ENCODE results near the gene KLF16.

The KLF16 gene

DNA sequence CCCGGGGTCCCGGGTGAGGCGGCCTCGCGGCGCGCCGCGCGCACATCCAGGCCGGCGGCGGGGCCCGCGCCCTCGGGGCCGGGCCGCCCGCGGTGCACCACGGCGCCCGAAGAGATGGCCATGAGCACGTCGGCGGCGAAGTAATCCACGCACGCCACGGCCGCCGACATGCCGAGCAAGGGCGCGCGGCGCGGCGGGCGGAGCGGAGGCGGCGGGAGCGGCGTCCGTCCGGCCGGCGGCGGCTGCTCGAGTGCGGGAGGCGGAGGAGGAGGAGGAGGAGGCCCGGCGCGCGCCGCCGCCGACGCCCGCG lies at the start of gene KLF16:
TSS of gene KLF16 (minus strand) at position 252 of the 310 bp plus-strand sequence. CDS start at position 170, 82 bp downstream.
- H3K9me3 Mint-ChIP-seq, result no peaks in the 10 kb centered on the region
- no peaks in the 10 kb centered on the region for H3K27me3 Mint-ChIP-seq

DNA sequence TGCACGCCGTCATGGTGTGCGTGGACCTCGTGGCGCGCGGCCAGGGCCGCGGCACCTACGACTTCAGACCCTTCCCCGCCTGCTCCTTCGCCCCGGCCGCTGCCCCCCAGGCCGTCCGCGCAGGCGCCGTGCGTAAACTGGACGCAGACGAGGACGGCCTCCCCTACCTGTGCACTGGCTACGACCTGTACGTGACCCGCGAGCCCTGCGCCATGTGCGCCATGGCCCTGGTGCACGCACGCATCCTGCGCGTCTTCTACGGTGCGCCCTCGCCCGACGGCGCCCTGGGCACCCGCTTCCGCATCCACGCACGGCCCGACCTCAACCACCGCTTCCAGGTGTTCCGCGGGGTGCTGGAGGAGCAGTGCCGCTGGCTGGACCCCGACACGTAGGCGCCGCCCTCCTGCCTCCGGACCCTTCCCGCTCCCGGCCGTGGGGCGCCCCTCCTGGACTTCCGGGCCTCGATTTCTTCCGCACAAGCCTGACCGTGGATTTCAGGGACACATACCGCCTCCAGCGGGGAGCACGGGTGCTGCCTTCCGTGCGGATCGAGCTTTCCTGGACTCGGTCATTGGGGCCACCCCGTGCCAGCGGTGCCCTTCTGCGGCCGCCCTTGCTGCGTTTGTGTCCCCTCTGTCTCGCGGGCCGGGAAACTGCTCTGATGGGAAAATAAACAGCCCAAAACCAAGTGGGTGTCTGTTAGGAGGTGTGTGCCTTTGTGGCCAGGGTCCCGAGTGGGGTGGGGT lies 49.6 kb upstream of the KLF16 start:
- no peak for ATAC-seq
- H3K4me1 Mint-ChIP-seq, result peaks cover 26% of the 10 kb centered on the region
- H3K9me3 Mint-ChIP-seq, result no peaks in the 10 kb centered on the region
- H3K27me3 Mint-ChIP-seq, result no peaks in the 10 kb centered on the region
- no peak overlapping the region for H3K4me3 Mint-ChIP-seq
- H3K36me3 Mint-ChIP-seq, result peaks cover 21% of the 10 kb centered on the region
- no peak overlapping the region for H3K27ac Mint-ChIP-seq

More for the DNA sequence above, at the start of gene KLF16:
- Mint-ChIP-seq H3K4me3 (peak within 1 kb of the TSS; percentile 95), H3K4me1 (peaks cover 55% of the 10 kb centered on the region), H3K36me3 (no peaks in the 10 kb centered on the region), H3K27ac (peak within 1 kb of the TSS; percentile 96)
- ATAC-seq, result peak; percentile 1

DNA sequence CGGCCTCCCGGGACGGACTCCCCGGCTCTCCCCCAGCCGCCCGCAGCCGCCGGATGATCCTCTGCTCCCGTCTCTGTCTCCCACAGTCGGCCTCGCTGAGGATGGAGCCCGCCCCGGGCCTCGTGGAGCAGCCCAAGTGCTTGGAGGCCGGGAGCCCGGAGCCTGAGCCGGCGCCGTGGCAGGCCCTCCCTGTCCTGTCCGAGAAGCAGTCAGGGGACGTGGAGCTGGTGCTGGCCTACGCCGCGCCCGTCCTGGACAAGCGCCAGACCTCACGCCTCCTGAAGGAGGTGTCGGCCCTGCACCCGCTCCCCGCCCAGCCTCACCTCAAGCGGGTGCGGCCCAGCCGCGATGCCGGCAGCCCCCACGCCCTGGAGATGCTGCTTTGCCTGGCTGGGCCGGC lies 48.6 kb upstream of the KLF16 start:
- no peak overlapping the region for H3K4me3 Mint-ChIP-seq
- no peaks in the 10 kb centered on the region for H3K9me3 Mint-ChIP-seq
- no peak for ATAC-seq
- peaks cover 14% of the 10 kb centered on the region for H3K36me3 Mint-ChIP-seq
- H3K4me1 Mint-ChIP-seq, result peaks cover 36% of the 10 kb centered on the region
- no peaks in the 10 kb centered on the region for H3K27me3 Mint-ChIP-seq
- no peak overlapping the region for H3K27ac Mint-ChIP-seq

DNA sequence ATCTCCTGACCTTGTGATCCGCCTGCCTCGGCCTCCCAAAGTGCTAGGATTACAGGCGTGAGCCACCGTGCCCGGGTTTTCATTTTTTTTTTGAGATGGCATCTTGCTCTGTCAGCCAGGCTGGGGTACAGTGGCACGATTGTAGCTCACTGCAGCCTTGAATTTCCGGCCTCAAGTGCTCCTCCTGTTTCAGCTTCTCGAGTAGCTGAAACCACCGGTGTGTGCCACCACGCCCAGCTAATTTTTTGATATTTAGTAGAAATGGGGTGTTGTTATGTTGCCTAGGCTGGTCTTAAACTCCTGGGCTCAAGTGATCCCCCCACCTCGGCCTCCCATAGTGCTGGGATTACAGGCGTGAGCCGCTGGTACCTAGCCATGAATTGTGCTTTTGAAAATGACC lies 47.7 kb upstream of the KLF16 start:
- no peak for ATAC-seq

DNA sequence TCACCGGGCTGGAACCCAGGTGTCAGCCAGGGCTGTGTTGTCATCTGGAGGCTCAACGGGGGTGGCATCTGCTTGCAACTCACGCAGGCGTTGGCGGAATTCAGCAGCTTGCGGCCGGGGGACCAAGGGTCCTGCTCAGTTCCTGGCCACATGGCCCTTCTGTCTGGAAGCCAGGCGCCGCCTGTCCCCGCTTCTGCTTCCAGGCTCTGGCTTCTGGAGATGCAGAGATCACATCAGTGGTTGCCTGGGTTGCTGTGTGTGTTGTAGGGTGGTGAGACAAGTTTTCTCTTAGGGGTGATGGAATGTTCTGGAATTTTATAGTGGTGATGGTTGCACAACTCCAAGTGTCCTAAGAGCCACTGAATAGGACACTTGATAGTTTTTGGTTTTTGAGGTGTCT lies 46.8 kb upstream of the KLF16 start:
- ATAC-seq, result no peak
- H3K4me1 Mint-ChIP-seq, result peaks cover 50% of the 10 kb centered on the region
- peak overlapping the region; percentile 67 for H3K27ac Mint-ChIP-seq
- H3K27me3 Mint-ChIP-seq, result no peaks in the 10 kb centered on the region
- H3K36me3 Mint-ChIP-seq, result peaks cover 14% of the 10 kb centered on the region
- H3K9me3 Mint-ChIP-seq, result no peaks in the 10 kb centered on the region
- no peak overlapping the region for H3K4me3 Mint-ChIP-seq

More for the DNA sequence above, 47.7 kb upstream of the KLF16 start:
- Mint-ChIP-seq H3K9me3 (no peaks in the 10 kb centered on the region), H3K36me3 (peaks cover 14% of the 10 kb centered on the region), H3K4me3 (no peak overlapping the region), H3K27me3 (no peaks in the 10 kb centered on the region), H3K27ac (no peak overlapping the region), H3K4me1 (peaks cover 43% of the 10 kb centered on the region)

DNA sequence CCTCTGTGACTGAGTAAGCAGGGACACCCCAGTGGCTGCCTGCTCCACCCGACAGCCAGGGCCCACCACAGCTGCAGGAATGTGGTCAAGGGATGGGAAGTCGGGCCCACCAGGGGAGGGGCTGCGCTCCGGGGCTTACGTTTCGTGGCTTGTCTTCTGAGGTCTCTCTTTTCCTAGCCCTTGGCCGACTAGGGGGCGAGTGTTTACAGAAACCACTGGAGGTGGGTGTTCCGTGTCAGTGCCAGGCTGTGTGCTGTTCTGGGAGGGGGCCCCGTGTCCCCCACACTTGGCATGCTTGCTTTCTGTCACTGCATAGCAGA lies 46.3 kb upstream of the KLF16 start:
- H3K4me1 Mint-ChIP-seq, result peaks cover 53% of the 10 kb centered on the region
- H3K36me3 Mint-ChIP-seq, result peaks cover 14% of the 10 kb centered on the region
- peak overlapping the region; percentile 67 for H3K27ac Mint-ChIP-seq
- H3K27me3 Mint-ChIP-seq, result no peaks in the 10 kb centered on the region
- no peaks in the 10 kb centered on the region for H3K9me3 Mint-ChIP-seq
- H3K4me3 Mint-ChIP-seq, result peak overlapping the region; percentile 21
- no peak for ATAC-seq

DNA sequence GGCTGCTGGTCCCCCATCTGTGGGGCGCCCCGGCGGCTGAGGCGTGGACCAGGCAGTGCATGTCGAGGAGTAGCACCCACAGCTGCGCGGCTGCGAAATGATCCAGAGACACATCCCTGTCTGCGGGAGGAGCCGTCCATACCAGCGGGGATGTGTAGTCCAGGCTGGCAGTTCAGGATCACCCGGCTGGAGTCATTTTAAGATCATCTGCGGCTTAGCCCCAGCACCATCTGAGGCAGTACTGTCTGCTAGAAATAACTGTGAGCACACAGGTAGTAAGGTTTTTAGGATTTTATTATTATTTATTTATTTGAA lies 44.9 kb upstream of the KLF16 start:
- Mint-ChIP-seq H3K4me1 (peaks cover 67% of the 10 kb centered on the region), H3K27me3 (no peaks in the 10 kb centered on the region), H3K9me3 (no peaks in the 10 kb centered on the region), H3K27ac (peak overlapping the region; percentile 67), H3K4me3 (no peak overlapping the region), H3K36me3 (peaks cover 14% of the 10 kb centered on the region)
- no peak for ATAC-seq

DNA sequence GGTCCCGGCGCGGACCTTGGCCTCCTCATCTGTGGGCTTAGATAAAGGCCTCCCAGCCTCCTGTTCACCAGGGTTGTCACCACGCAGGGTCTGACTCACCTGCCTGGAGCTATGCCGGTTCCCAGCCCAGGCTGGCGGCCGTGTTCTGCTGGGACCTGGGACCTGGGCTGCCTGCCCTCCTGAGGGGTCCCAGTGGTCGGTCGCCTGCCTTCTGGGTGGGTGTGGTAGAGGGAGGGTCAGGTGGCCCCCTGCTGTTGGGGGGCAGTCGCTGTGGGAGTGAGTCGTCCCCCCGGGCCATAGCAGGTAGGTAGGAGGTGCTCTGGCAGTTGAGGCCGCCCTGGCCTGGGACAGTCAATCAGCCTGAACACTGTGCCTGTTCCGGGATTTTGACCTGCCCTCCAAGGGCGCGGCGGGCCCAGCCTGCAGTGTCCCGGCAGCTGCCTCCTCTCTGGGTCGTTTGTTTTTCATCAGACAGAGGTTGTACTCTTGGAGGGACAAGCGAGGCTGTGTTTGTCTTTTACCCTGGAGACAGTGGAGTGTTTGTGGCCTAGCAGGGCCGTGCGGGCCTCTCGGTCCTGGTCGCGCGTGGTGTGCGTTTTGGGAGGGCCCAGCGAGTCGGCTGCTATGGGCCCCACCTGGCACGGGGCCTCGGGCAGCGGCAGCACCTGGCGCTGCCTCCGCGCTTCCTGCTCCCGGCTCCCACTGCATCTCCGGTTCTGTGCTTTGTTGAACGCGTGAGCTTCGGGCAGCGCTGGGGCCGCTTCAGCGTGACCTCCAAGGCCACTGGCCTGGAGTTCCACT lies 44.4 kb upstream of the KLF16 start:
- no peak for ATAC-seq
- H3K27ac Mint-ChIP-seq, result no peak overlapping the region
- peaks cover 73% of the 10 kb centered on the region for H3K4me1 Mint-ChIP-seq
- H3K36me3 Mint-ChIP-seq, result peaks cover 8% of the 10 kb centered on the region
- H3K4me3 Mint-ChIP-seq, result peak overlapping the region; percentile 26
- H3K27me3 Mint-ChIP-seq, result no peaks in the 10 kb centered on the region
- no peaks in the 10 kb centered on the region for H3K9me3 Mint-ChIP-seq

DNA sequence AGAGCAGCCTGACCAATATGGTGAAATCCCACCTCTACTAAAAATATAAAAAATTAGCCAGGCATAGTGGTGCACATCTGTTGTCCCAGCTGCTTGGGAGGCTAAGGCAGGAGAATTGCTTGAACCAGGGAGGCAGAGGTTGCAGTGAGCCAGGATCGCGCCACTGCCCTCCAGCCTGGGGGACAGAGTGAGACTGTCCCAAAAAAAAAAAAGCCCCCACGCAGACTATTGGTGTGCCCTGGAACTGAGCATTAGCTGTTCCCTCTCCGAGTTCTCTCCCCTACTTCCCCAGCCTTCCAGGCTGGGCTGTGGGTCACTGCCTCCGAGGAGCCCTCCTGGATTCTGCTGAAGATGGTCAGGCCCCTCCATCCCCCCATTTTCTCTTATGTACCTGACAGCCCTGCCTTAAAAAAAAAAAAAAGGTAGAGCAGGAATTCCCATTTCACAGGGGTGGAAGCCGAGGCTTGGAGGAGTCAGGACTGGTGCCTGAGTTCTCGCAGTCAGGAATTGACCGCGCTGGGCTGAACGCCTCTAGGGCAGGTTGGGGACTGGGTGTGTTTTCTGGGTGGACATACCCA lies 43.7 kb upstream of the KLF16 start:
- Mint-ChIP-seq H3K9me3 (no peaks in the 10 kb centered on the region), H3K27ac (no peak overlapping the region), H3K4me3 (peak overlapping the region; percentile 57), H3K36me3 (peaks cover 6% of the 10 kb centered on the region), H3K27me3 (no peaks in the 10 kb centered on the region), H3K4me1 (peaks cover 74% of the 10 kb centered on the region)
- no peak for ATAC-seq

DNA sequence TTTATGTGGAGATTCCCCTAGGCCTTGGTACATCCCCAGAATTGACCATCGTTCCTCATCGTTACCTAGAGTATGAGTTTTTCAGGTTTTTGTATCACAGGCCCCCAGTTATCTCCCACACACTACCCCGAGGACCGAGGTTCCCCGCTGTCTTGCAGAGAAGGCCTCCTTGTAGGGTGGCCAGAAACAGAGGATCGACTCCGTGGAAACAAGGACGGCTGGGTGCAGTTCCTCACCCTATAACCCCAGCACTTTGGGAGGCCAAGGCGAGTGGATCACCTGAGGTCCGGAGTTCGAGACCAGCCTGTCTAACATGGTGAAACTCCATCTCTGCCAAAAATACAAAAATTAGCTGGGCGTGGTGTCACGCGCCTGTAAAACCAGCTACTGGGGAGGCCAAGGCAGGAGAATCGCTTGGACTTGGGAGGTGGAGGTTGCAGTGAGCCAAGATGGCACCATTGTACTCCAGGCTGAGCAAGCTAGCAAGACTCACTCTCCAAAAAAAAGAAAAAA lies 42.5 kb upstream of the KLF16 start:
- peaks cover 6% of the 10 kb centered on the region for H3K36me3 Mint-ChIP-seq
- H3K4me1 Mint-ChIP-seq, result peaks cover 78% of the 10 kb centered on the region
- H3K27me3 Mint-ChIP-seq, result no peaks in the 10 kb centered on the region
- peak overlapping the region; percentile 93 for H3K4me3 Mint-ChIP-seq
- H3K27ac Mint-ChIP-seq, result peak overlapping the region; percentile 87
- H3K9me3 Mint-ChIP-seq, result no peaks in the 10 kb centered on the region
- ATAC-seq, result no peak

DNA sequence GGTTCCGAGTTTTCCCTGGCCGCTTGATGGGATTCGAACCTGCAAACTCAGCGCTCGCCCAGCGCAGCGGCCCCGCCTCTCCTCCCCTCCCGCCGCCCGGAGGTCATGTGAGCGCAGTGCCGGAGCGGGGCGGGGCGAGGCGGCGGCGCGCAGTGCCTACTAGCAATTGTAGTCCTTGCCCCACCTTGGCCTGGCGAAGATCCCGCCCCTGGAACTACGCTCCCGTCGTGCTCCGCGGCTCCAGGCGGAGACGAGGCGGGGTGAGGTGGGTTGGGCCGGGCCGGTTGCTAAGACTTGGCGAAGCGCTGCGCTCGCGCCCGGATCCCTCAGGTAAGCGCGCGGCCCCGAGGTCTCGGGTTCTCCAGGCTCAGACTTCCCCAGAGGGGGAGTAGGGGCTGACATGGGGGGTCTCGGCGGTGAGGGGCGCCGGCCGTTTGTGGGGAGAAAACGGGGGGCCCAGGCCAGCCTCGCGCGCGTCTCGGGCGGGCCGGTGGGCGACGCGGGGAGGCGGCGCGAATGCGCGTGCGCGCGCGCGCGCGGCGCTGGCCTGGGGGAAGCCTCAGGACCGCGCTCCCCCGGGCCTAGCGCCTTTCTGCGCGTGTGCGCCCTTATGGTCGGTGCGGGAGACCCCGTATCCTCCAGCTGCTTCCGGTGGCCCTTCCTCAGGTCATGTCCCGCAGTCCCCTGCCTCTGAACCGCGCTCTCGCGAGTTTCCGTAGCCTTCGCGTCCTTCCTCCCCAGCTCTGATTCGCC lies 41.9 kb upstream of the KLF16 start, which contains the start of the genes ADAT3 and SCAMP4:
TSS of gene ADAT3 (plus strand) at position 290 of the 753 bp plus-strand sequence. CDS start 6,649 bp downstream, outside the sequence.
TSS of gene SCAMP4 (plus strand) at position 290 of the 753 bp plus-strand sequence. CDS start 9,621 bp downstream, outside the sequence.
- peak; percentile 95 for ATAC-seq
- peaks cover 75% of the 10 kb centered on the region for H3K4me1 Mint-ChIP-seq

DNA sequence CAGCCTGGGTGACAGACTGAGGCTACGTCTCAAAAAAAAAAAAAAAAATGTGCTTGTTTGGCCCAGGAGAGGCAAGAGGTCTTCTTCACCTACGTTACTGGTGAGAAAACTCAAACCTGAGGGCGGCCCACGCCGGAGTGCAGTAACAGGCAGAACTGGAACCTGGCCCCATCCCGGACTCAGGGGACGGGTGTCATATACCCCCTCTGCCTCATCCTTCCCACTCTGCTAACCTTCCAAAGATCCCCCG lies 41.4 kb upstream of the KLF16 start:
- H3K9me3 Mint-ChIP-seq, result no peaks in the 10 kb centered on the region
- H3K4me3 Mint-ChIP-seq, result peak overlapping the region; percentile 93
- no peaks in the 10 kb centered on the region for H3K36me3 Mint-ChIP-seq
- ATAC-seq, result peak; percentile 1
- peaks cover 70% of the 10 kb centered on the region for H3K4me1 Mint-ChIP-seq
- peak overlapping the region; percentile 87 for H3K27ac Mint-ChIP-seq
- no peaks in the 10 kb centered on the region for H3K27me3 Mint-ChIP-seq

More for the DNA sequence above, 41.9 kb upstream of the KLF16 start, which contains the start of the genes ADAT3 and SCAMP4:
- Mint-ChIP-seq H3K27me3 (no peaks in the 10 kb centered on the region), H3K9me3 (no peaks in the 10 kb centered on the region), H3K36me3 (peaks cover 4% of the 10 kb centered on the region), H3K4me3 (peak within 1 kb of the TSS; percentile 93), H3K27ac (peak within 1 kb of the TSS; percentile 87)

DNA sequence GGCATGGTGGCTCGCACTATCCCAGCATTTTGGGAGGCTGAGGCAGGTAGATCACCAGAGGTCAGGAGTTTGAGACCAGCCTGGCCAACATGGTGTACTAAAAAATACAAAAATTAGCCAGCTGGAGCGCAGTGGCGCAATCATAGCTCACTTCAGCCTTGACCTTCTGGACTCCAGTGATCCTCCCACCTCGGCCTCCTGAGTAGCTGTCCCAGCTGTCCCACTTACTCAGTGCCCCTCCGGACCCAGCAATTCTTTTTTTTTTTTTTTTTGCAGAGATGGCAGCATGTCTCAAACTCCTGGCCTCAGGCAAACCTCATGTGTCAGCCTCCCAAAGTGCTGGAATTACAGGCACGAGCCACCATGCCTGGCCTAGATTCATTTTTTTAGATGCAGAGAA lies 39.5 kb upstream of the KLF16 start:
- Mint-ChIP-seq H3K4me3 (no peak overlapping the region), H3K27me3 (no peaks in the 10 kb centered on the region), H3K9me3 (no peaks in the 10 kb centered on the region), H3K27ac (peak overlapping the region; percentile 87), H3K36me3 (no peaks in the 10 kb centered on the region), H3K4me1 (peaks cover 52% of the 10 kb centered on the region)
- no peak for ATAC-seq

DNA sequence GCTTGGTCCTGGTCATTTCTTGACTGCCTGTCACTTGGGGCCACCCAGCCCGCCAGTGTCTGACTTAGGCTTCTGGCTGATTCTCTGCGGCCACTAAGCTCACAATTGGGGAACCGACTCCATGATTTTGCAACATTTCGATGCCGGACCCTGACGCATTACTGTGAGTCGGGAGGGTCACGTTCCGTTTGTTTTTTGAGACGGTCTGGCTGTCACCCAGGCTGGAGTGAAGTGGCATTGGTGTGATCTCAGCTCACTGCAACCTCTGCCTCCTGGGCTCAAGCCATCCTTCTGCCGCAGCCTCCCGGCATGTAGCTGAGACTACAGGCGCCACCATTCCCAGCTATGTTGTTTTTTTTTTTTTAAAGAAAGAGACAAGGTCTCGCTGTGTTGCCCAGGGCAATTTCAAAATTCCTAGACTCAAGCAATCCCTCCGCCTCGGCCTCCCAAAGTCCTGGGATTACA lies 38.6 kb upstream of the KLF16 start:
- no peak for ATAC-seq
- Mint-ChIP-seq H3K4me3 (no peak overlapping the region), H3K4me1 (peaks cover 51% of the 10 kb centered on the region), H3K27ac (peak overlapping the region; percentile 87), H3K27me3 (no peaks in the 10 kb centered on the region), H3K36me3 (no peaks in the 10 kb centered on the region), H3K9me3 (no peaks in the 10 kb centered on the region)

DNA sequence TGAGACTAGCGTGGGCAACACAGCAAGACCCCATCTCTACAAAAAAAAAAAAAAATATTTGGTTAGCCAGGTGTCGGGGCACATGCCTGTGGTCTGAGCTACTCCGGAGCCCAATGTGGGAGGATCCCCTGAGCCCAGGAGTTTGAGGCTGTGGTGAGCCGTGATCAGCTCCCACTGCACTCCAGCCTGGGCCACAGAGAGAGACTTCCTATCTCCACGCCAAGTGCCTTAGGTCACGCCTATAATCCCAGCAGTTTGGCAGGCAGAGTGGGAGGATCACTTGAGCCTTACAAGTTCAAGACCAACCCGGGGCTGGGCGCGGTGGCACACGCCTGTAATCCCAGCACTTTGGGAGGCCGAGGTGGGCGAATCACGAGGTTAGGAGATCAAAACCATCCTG lies 33.1 kb upstream of the KLF16 start:
- Mint-ChIP-seq H3K27me3 (no peaks in the 10 kb centered on the region), H3K4me3 (peak overlapping the region; percentile 89), H3K27ac (peak overlapping the region; percentile 97), H3K36me3 (no peaks in the 10 kb centered on the region), H3K9me3 (no peaks in the 10 kb centered on the region), H3K4me1 (peaks cover 32% of the 10 kb centered on the region)
- no peak for ATAC-seq
